ENCODE data around the gene BBS10.

GRCh38 chr12:76299536-76300296, 48.5 kb downstream of the BBS10 start:
- no peak for TF ChIP-seq CTCF (IDR thresholded peaks at IDR 0.05)
- TF ChIP-seq POLR2A (IDR thresholded peaks at IDR 0.05) = no peak

Data from right lobe of liver (tissue), 4 donors.